GM12878 (cell line): ENCODE measurements around the gene MYH7. TPM values are rescaled to one million over a fixed set of nuclear protein-coding genes. Genes with fewer than 3 reads are reported as not detected.

Experiments used
- ATAC-seq: fragments of 200-7000 bp; cut with Tn5 transposase; 3 replicates; pipeline ENCODE4 v1.9.1; 2020; ENCODE audit warnings: mild to moderate bottlenecking, moderate library complexity
- BruUV-seq: library from RNA; stranded (reverse); fragments of 400-500 nt; replicated peaks from 2 replicates; lab custom pipeline; 2021; lab: Mats Ljungman, UMichigan
- CTCF ChIA-PET: fragments of 300-600 bp; sonication (Branson Sonifier 250); formaldehyde crosslinking; extraction: SDS; loops from one replicate; lab custom pipeline; 2021; ENCODE audit warnings: inconsistent platforms; lab: Yijun Ruan, JAX
- POLR2A ChIA-PET: fragments of 350-600 bp; formaldehyde crosslinking; extraction: SDS; loops from one replicate; lab custom pipeline; 2021; ENCODE audit warnings: inconsistent platforms; lab: Charles Lee
- RAD21 ChIA-PET: fragments of 300-600 bp; sonication (Branson Sonifier 250); formaldehyde crosslinking; loops from one replicate; lab custom pipeline; 2023; ENCODE audit warnings: antibody characterized with exemption; ENCODE audit not compliant: unreplicated experiment; lab: Charles Lee
- SMC1A ChIA-PET: fragments of 300-600 bp; sonication (Branson Sonifier 250); formaldehyde crosslinking; loops from one replicate; lab custom pipeline; 2023; ENCODE audit not compliant: unreplicated experiment, uncharacterized antibody; lab: Charles Lee
- DNase-seq: peaks from one replicate; pipeline ENCODE4 v3.0.0-alpha.2; 2011; ENCODE audit warnings: low read depth, low spot score
- FAIRE-seq: peaks from 3 replicates; lab custom pipeline; 2011; peaks lifted over from hg19 to GRCh38; lab: Jason Lieb, UNC
- H2AFZ ChIP-seq: 2 replicates; pipeline ENCODE4 v1.6.0; 2011; ENCODE audit warnings: low read depth, low read length, control low read depth; ENCODE audit not compliant: control insufficient read depth
- H3K27ac ChIP-seq: 2 replicates; pipeline ENCODE4 v1.5.1; 2011; ENCODE audit warnings: control low read depth; ENCODE audit not compliant: control insufficient read depth, insufficient read depth
- H3K27me3 ChIP-seq, 2 experiments: replicated peaks in 1 of 2; 2 replicates each; pipeline versions ENCODE4 v1.6.0 to v1.6.1; 2011; ENCODE audit warnings: low read length in 1 of 2; ENCODE audit not compliant: control insufficient read depth in 2 of 2, insufficient read depth in 2 of 2
- H3K36me3 ChIP-seq, 2 experiments: 2 replicates each; pipeline ENCODE4 v1.5.1; 2011; ENCODE audit warnings: low read length in 1 of 2; ENCODE audit not compliant: control insufficient read depth in 2 of 2, insufficient read depth in 2 of 2
- H3K4me1 ChIP-seq: 2 replicates; pipeline ENCODE4 v1.6.1; 2011; ENCODE audit warnings: mild to moderate bottlenecking, low read length, moderate library complexity, mixed read lengths; ENCODE audit not compliant: control insufficient read depth, insufficient read depth
- H3K4me2 ChIP-seq: 2 replicates; pipeline ENCODE4 v1.6.0; 2011; ENCODE audit warnings: control low read depth; ENCODE audit not compliant: control insufficient read depth, insufficient read depth
- H3K4me3 ChIP-seq: fragments of 200-600 bp; sonication (generic); 2 replicates; pipeline ENCODE4 v1.5.1; 2016
- H3K79me2 ChIP-seq: 2 replicates; pipeline ENCODE4 v1.6.0; 2011; ENCODE audit warnings: low read length; ENCODE audit not compliant: control insufficient read depth, insufficient read depth
- H3K9ac ChIP-seq: 2 replicates; pipeline ENCODE4 v1.8.0; 2011; ENCODE audit warnings: low read length, control low read depth, mixed read lengths; ENCODE audit not compliant: control insufficient read depth, insufficient read depth
- H3K9me3 ChIP-seq: replicated peaks from 3 replicates; pipeline ENCODE4 v1.5.1; 2011; ENCODE audit warnings: mild to moderate bottlenecking, low read length; ENCODE audit not compliant: control insufficient read depth, insufficient read depth
- H4K20me1 ChIP-seq: 2 replicates; pipeline ENCODE4 v1.6.0; 2011; ENCODE audit not compliant: control insufficient read depth, insufficient read depth
- CBFB ChIP-seq: IDR thresholded peaks from 2 replicates; pipeline ENCODE4 v1.6.1; 2016; ENCODE audit warnings: antibody characterized with exemption, low read depth
- CBX5 ChIP-seq: sonication (generic); IDR thresholded peaks from 2 replicates; pipeline ENCODE4 v1.6.1; 2016; ENCODE audit warnings: low read depth, moderate library complexity, mild to moderate bottlenecking, inconsistent platforms
- HCFC1 ChIP-seq: fragments of 150-350 bp; IDR thresholded peaks from 2 replicates; pipeline ENCODE4 v1.6.1; 2014; ENCODE audit warnings: low read length
- HDGF ChIP-seq: fragments of 450-650 bp; IDR thresholded peaks from 2 replicates; pipeline ENCODE4 v1.6.1; 2016; ENCODE audit warnings: antibody characterized with exemption
- MXI1 ChIP-seq: fragments of 150-350 bp; IDR thresholded peaks from 2 replicates; pipeline ENCODE4 v1.6.1; 2011; ENCODE audit warnings: low read depth, mild to moderate bottlenecking, inconsistent platforms, low read length, improper control_type of control experiment
- SMAD1 ChIP-seq: fragments of 450-650 bp; IDR thresholded peaks from 2 replicates; pipeline ENCODE4 v1.6.1; 2018; ENCODE audit warnings: mild to moderate bottlenecking, low read depth; ENCODE audit not compliant: partially characterized antibody
- YBX1 ChIP-seq: fragments of 450-650 bp; IDR thresholded peaks from 2 replicates; pipeline ENCODE4 v1.6.1; 2016; ENCODE audit warnings: antibody characterized with exemption
- ZNF274 ChIP-seq: IDR thresholded peaks from one replicate; pipeline ENCODE4 v1.8.0; 2011; ENCODE audit not compliant: insufficient read length, insufficient read depth
- WGBS: methylation state at CpG from one replicate; pipeline ENCODE4 v1.1.6; 2016; ENCODE audit warnings: low lambda C conversion rate; ENCODE audit not compliant: insufficient replicate concordance, insufficient coverage; ENCODE audit errors: missing lambda C conversion rate; 5-methylcytosine and 5-hydroxymethylcytosine counted together
- in situ Hi-C: fragments of 300-500 bp; cut with MboI; formaldehyde crosslinking; loops from 9 replicates; pipeline ENCODE4 v1.14.3; 2018; ENCODE audit warnings: mixed read lengths
- intact Hi-C: fragments of 100-400 bp; cut with micrococcal nuclease; formaldehyde crosslinking; loops from one replicate; pipeline ENCODE4 v1.14.2; 2022; ENCODE audit not compliant: unreplicated experiment
- polyA plus RNA-seq, 11 experiments: library from polyadenylated mRNA; depleted of rRNA in 4 of 11; unstranded in 6 of 11; stranded (reverse) in 5 of 11; fragments of >200 nt; fragmentation: Nextera tagmentation in 4 of 11; fragmentation: Illumina TruSeq in 1 of 11; extraction: Ambion mirVana in 4 of 11; extraction: Trizol in 1 of 11; gene quantifications; 1 replicate in 1 of 11; 2 replicates in 10 of 11; pipeline versions ENCODE4 v1.2.1 to v1.2.3, GENCODE V29; 2011 to 2016; ENCODE audit warnings: inconsistent platforms in 2 of 11, missing spikeins in 2 of 11, low read depth in 1 of 11
- total RNA-seq, 4 experiments: library from RNA; depleted of rRNA in 3 of 4; stranded (reverse); fragments of >200 nt in 3 of 4; fragmentation: Illumina TruSeq in 1 of 4; extraction: Trizol in 1 of 4; gene quantifications; 2 replicates each; pipeline versions ENCODE4 v1.2.1 to v1.2.3, GENCODE V29; 2013 to 2021
- TF ChIP-seq, protein P1 (sequence below): fragments of 450-650 bp; formaldehyde crosslinking; IDR thresholded peaks from 2 replicates; pipeline ENCODE4 v1.4.0; 2020; ENCODE audit warnings: mild to moderate bottlenecking, moderate library complexity
- TF ChIP-seq, protein P2 (sequence below): fragments of 450-650 bp; IDR thresholded peaks from 2 replicates; pipeline ENCODE4 v1.6.1; 2017; ENCODE audit warnings: low read depth, mild to moderate bottlenecking, moderate library complexity

The MYH7 gene
- total and polyA plus RNA-seq, 10 of the 15 experiments (the other 5 are each of a cell fraction or from before 2014, with no cell fraction given), result 0.04 to 0.10 (median 0.05) TPM; not detected in 4

DNA sequence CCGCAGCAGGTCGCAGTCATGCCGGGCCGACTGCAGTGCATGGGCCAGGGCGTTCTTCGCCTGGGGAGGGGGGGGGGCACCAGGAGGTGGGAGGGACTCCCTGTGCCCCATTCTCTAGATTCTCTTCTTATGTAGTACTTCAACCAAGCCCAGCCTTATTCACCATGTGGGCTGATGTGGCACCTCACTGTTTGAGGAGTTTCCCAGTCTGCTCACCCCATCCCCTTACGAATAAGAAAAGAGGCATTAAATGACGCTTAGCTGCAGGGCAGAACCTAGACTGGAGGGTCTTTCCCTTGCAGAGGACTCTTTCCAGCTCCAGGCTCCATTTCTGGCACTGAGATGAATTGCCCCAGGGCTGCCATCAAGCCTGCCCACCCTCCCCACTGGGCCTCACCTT lies 46.5 kb downstream of the MYH7 start:
- POLR2A ChIA-PET, result no interaction called here

More for the DNA sequence above, 46.5 kb downstream of the MYH7 start:
- ChIA-PET CTCF (no interaction called here), SMC1A (no interaction called here), RAD21 (no interaction called here)
- no peak for DNase-seq
- H3K27me3 ChIP-seq, result no peaks in the 10 kb centered on the region; a peak in 2 of 4 replicates
- no peak for FAIRE-seq
- TF ChIP-seq HCFC1 (no peak), MXI1 (no peak), CBFB (no peak), SMAD1 (no peak), CBX5 (no peak), ZNF274 (no peak), HDGF (no peak), YBX1 (no peak)
- TF ChIP-seq, protein P1, sequence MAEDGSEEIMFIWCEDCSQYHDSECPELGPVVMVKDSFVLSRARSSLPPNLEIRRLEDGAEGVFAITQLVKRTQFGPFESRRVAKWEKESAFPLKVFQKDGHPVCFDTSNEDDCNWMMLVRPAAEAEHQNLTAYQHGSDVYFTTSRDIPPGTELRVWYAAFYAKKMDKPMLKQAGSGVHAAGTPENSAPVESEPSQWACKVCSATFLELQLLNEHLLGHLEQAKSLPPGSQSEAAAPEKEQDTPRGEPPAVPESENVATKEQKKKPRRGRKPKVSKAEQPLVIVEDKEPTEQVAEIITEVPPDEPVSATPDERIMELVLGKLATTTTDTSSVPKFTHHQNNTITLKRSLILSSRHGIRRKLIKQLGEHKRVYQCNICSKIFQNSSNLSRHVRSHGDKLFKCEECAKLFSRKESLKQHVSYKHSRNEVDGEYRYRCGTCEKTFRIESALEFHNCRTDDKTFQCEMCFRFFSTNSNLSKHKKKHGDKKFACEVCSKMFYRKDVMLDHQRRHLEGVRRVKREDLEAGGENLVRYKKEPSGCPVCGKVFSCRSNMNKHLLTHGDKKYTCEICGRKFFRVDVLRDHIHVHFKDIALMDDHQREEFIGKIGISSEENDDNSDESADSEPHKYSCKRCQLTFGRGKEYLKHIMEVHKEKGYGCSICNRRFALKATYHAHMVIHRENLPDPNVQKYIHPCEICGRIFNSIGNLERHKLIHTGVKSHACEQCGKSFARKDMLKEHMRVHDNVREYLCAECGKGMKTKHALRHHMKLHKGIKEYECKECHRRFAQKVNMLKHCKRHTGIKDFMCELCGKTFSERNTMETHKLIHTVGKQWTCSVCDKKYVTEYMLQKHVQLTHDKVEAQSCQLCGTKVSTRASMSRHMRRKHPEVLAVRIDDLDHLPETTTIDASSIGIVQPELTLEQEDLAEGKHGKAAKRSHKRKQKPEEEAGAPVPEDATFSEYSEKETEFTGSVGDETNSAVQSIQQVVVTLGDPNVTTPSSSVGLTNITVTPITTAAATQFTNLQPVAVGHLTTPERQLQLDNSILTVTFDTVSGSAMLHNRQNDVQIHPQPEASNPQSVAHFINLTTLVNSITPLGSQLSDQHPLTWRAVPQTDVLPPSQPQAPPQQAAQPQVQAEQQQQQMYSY (CRISPR knock-in tag), result no peak
- TF ChIP-seq, protein P2, sequence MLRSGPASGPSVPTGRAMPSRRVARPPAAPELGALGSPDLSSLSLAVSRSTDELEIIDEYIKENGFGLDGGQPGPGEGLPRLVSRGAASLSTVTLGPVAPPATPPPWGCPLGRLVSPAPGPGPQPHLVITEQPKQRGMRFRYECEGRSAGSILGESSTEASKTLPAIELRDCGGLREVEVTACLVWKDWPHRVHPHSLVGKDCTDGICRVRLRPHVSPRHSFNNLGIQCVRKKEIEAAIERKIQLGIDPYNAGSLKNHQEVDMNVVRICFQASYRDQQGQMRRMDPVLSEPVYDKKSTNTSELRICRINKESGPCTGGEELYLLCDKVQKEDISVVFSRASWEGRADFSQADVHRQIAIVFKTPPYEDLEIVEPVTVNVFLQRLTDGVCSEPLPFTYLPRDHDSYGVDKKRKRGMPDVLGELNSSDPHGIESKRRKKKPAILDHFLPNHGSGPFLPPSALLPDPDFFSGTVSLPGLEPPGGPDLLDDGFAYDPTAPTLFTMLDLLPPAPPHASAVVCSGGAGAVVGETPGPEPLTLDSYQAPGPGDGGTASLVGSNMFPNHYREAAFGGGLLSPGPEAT, result no peak
- in situ Hi-C loops (no loop called here), intact Hi-C loops (no loop called here)
- H3K4me2 ChIP-seq, result no peak overlapping the region
- H3K9me3 ChIP-seq, result no peaks in the 10 kb centered on the region
- WGBS, result 70% methylated on average over 6 of the region's 8 CpGs
- no peak overlapping the region for H3K27ac ChIP-seq
- H4K20me1 ChIP-seq, result no peaks in the 10 kb centered on the region
- H3K4me3 ChIP-seq, result no peak overlapping the region
- no peak overlapping the region for H2AFZ ChIP-seq
- H3K4me1 ChIP-seq, result no peaks in the 10 kb centered on the region
- no peak overlapping the region for H3K9ac ChIP-seq
- no TSS peak for BruUV-seq
- H3K36me3 ChIP-seq, result no peaks in the 10 kb centered on the region
- ATAC-seq, result no peak
- H3K79me2 ChIP-seq, result no peaks in the 10 kb centered on the region
